ENCODE measurements around the gene GJA1. TPM values are rescaled to one million over a fixed set of nuclear protein-coding genes. Genes with fewer than 3 reads are reported as not detected.

Gene GJA1
- total and polyA plus RNA-seq, 2 of the 13 experiments (the other 11 are each of a cell fraction or from before 2014, with no cell fraction given), result not detected

DNA sequence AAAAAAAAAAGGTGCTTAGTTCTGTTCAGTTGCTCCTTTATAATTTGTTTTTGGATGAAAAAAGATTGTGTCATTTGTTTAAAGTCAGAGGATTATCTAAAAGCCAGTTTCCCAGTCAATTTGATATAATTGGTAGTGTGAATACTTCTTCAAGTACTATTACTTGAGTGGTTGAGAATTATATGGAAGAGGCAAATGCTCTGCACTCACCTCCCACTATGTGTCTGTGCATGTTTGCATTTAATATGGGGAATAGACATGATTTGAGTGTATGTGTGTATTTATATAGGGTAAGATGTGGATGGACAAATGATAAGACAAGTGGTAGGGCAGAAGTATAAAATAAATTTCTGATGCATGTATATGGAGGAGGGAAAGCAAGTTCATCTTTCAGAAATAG lies 15.8 kb downstream of the GJA1 start (continued):
- TF ChIP-seq E2F5 (CRISPR knock-in tag; conservative IDR thresholded peaks at IDR 0.05) (no peak), PRMT3 (CRISPR knock-in tag; IDR thresholded peaks at IDR 0.05; ENCODE audit: borderline replicate concordance, low read depth) (no peak), FOXO1 (CRISPR knock-in tag; IDR thresholded peaks at IDR 0.05) (no peak)
- TF ChIP-seq, protein P1, sequence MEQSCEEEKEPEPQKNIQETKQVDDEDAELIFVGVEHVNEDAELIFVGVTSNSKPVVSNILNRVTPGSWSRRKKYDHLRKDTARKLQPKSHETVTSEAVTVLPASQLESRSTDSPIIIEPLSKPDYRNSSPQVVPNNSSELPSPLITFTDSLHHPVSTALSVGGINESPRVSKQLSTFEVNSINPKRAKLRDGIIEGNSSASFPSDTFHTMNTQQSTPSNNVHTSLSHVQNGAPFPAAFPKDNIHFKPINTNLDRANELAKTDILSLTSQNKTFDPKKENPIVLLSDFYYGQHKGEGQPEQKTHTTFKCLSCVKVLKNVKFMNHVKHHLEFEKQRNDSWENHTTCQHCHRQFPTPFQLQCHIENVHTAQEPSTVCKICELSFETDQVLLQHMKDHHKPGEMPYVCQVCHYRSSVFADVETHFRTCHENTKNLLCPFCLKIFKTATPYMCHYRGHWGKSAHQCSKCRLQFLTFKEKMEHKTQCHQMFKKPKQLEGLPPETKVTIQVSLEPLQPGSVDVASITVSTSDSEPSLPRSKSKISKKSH (CRISPR knock-in tag; IDR thresholded peaks at IDR 0.05; ENCODE audit: borderline replicate concordance), result no peak

DNA sequence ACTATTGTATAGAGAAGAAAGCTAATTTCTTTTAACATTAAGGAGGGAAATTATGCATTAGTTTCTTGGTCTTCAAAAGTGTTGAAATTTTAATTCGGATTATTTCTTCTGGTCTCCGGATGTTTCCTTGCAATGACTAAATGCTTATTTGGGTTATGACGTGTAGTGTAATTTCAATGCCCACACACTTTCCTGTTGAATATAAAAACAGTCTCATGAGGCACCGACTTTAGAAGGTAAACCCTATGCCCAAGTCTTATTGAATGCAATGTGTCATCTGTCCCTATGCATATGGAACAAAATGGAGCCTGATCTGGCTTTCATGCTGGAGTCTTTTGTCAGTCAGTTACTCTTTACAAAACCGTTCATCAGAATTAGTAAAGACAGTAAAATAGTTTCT lies 17.7 kb downstream of the GJA1 start:
- DNase-seq (ENCODE audit: low spot score) (no peak), FAIRE-seq (no peak), ATAC-seq (no peak)
- Histone ChIP-seq H3K36me3 (replicated peaks in 1 of 2; ENCODE audit: control insufficient read depth in 1 of 2, insufficient read depth in 2 of 2, low read length in 2 of 2) (no peaks in the 10 kb centered on the region), H3K27ac (ENCODE audit: extremely low read length, insufficient read depth, low read length) (no peak overlapping the region), H4K20me1 (ENCODE audit: insufficient read depth, low read length) (no peaks in the 10 kb centered on the region), H3K4me3 (replicated peaks in 1 of 3; ENCODE audit: insufficient read depth in 1 of 3, low read depth in 2 of 3, low read length in 3 of 3) (no peak overlapping the region), H3K4me1 (ENCODE audit: insufficient read depth, low read length) (no peaks in the 10 kb centered on the region), H3K79me2 (ENCODE audit: insufficient read depth, low read length) (no peaks in the 10 kb centered on the region), H3K9ac (ENCODE audit: insufficient read depth, low read depth, low read length) (no peak overlapping the region), H3K9me3 (ENCODE audit: low read length) (no peaks in the 10 kb centered on the region), H3K27me3 (ENCODE audit: control insufficient read depth in 1 of 2, insufficient read depth in 2 of 2, low read length in 2 of 2) (peaks cover 0 to 1% of the 10 kb centered on the region in 2 experiments; a peak in 1 of 5 replicates), H3K4me2 (ENCODE audit: low read depth, low read length) (no peak overlapping the region), H2AFZ (ENCODE audit: low read length) (no peak overlapping the region)
- 28% methylated on average over 5 of the region's 5 CpGs for WGBS (ENCODE audit: low lambda C conversion rate)
- no TSS peak for BruUV-seq (replicated peaks)
- CTCF ChIA-PET (ENCODE audit: low intra/inter-chr PET ratio, low total read pairs), result no interaction called here
- POLR2A ChIA-PET, result no interaction called here
- intact Hi-C loops (cut with micrococcal nuclease; ENCODE audit: unreplicated experiment) (no loop called here), in situ Hi-C loops (cut with HindIII; ENCODE audit: extremely low pct_ligation_motif_present, low pct_unique_long_range_greater_than_20kb) (no loop called here)
- TF ChIP-seq THAP9 (CRISPR knock-in tag; IDR thresholded peaks at IDR 0.05; ENCODE audit: borderline replicate concordance) (no peak), ZNF256 (CRISPR knock-in tag; conservative IDR thresholded peaks at IDR 0.05) (no peak), ZNF350 (CRISPR knock-in tag; IDR thresholded peaks at IDR 0.05; ENCODE audit: borderline replicate concordance, low read depth) (no peak), KMT2A (CRISPR knock-in tag; IDR thresholded peaks at IDR 0.05) (no peak), NAIF1 (CRISPR knock-in tag; IDR thresholded peaks at IDR 0.05; ENCODE audit: borderline replicate concordance) (no peak)
